BLaER1 (cell line): ENCODE measurements around the gene FHDC1.
A peak's percentile ranks its signal among the peaks of the same experiment; 100 is the strongest.

ENCODE experiments used
- H3K27ac ChIP-seq: shearing (Covaris generic); formaldehyde crosslinking; 2 replicates; pipeline ENCODE4 v1.8.1; 2022
- H3K27me3 ChIP-seq: shearing (Covaris generic); formaldehyde crosslinking; 2 replicates; pipeline ENCODE4 v1.8.1; 2022
- H3K36me3 ChIP-seq: shearing (Covaris generic); formaldehyde crosslinking; 2 replicates; pipeline ENCODE4 v1.8.1; 2022
- H3K4me1 ChIP-seq: shearing (Covaris generic); formaldehyde crosslinking; 2 replicates; pipeline ENCODE4 v1.8.1; 2022
- H3K4me2 ChIP-seq: shearing (Covaris generic); formaldehyde crosslinking; 2 replicates; pipeline ENCODE4 v1.8.1; 2022
- H3K4me3 ChIP-seq: shearing (Covaris generic); formaldehyde crosslinking; 2 replicates; pipeline ENCODE4 v1.8.1; 2022
- H3K9ac ChIP-seq: shearing (Covaris generic); formaldehyde crosslinking; 2 replicates; pipeline ENCODE4 v1.8.1; 2022
- H3K9me3 ChIP-seq: shearing (Covaris generic); formaldehyde crosslinking; 2 replicates; pipeline ENCODE4 v1.8.1; 2022
- H4K20me1 ChIP-seq: shearing (Covaris generic); formaldehyde crosslinking; 2 replicates; pipeline ENCODE4 v1.8.1; 2022
- Cebpa-rat ChIP-seq: shearing (Covaris generic); IDR thresholded peaks from 2 replicates; pipeline ENCODE4 v1.8.1; 2022

The FHDC1 gene

GRCh38 chr4:152929888-152930287, 6.2 kb upstream of the FHDC1 start:
- TF ChIP-seq Cebpa-rat = no peak
- peaks cover 5% of the 10 kb centered on the region; the same call in 1 of the 2 replicates for H3K9me3 ChIP-seq
- H3K27ac ChIP-seq = no peak overlapping the region
- H3K4me1 ChIP-seq = peaks cover 11% of the 10 kb centered on the region; the same call in 1 of the 2 replicates
- peaks cover 22% of the 10 kb centered on the region for H3K27me3 ChIP-seq
- 0 out of 2 replicates have a peak, but pooled peaks cover 5% of the 10 kb centered on the region for H4K20me1 ChIP-seq
- no peak overlapping the region for H3K4me2 ChIP-seq
- no peaks in the 10 kb centered on the region for H3K36me3 ChIP-seq
- no peak overlapping the region for H3K9ac ChIP-seq
- H3K4me3 ChIP-seq = no peak overlapping the region

- no peak overlapping the region for H3K27ac ChIP-seq
- no peak overlapping the region for H3K4me3 ChIP-seq
- no peaks in the 10 kb centered on the region for H3K36me3 ChIP-seq
- H3K4me2 ChIP-seq = no peak overlapping the region; the same call in 1 of the 2 replicates
- H3K4me1 ChIP-seq = peaks cover 27% of the 10 kb centered on the region
- peaks cover 74% of the 10 kb centered on the region for H3K27me3 ChIP-seq
- H3K9me3 ChIP-seq = peaks cover 5% of the 10 kb centered on the region; the same call in 1 of the 2 replicates
- H4K20me1 ChIP-seq = peaks cover 44% of the 10 kb centered on the region
- no peak overlapping the region for H3K9ac ChIP-seq
- TF ChIP-seq Cebpa-rat = no peak
These were observed 980 bp upstream of the FHDC1 start for GRCh38 chr4:152935143-152935542.

GRCh38 chr4:152936446-152937335, 568 bp downstream of the FHDC1 start:
- H3K27me3 ChIP-seq = peaks cover 78% of the 10 kb centered on the region
- H3K9me3 ChIP-seq = peaks cover 5% of the 10 kb centered on the region; the same call in 1 of the 2 replicates
- H3K4me1 ChIP-seq = peaks cover 27% of the 10 kb centered on the region
- no peak for TF ChIP-seq Cebpa-rat
- peak overlapping the region; percentile 67 for H3K4me3 ChIP-seq
- H4K20me1 ChIP-seq = peaks cover 44% of the 10 kb centered on the region
- no peak overlapping the region for H3K9ac ChIP-seq
- H3K36me3 ChIP-seq = no peaks in the 10 kb centered on the region
- peak overlapping the region; percentile 99 for H3K4me2 ChIP-seq
- no peak overlapping the region for H3K27ac ChIP-seq

GRCh38 chr4:152937336-152938236, 1.5 kb downstream of the FHDC1 start:
- Histone ChIP-seq H3K9ac (no peak overlapping the region), H3K4me1 (peaks cover 27% of the 10 kb centered on the region), H3K27ac (no peak overlapping the region), H3K9me3 (peaks cover 5% of the 10 kb centered on the region; the same call in 1 of the 2 replicates), H3K27me3 (peaks cover 78% of the 10 kb centered on the region), H3K4me2 (peak overlapping the region; percentile 99), H3K4me3 (peak overlapping the region; percentile 67), H4K20me1 (peaks cover 44% of the 10 kb centered on the region), H3K36me3 (no peaks in the 10 kb centered on the region)
- TF ChIP-seq Cebpa-rat = no peak

- TF ChIP-seq Cebpa-rat = no peak
- Histone ChIP-seq H3K9me3 (peaks cover 5% of the 10 kb centered on the region; the same call in 1 of the 2 replicates), H3K9ac (no peak overlapping the region), H3K36me3 (no peaks in the 10 kb centered on the region), H3K4me3 (peak overlapping the region; percentile 67), H3K4me2 (peak overlapping the region; percentile 99), H3K4me1 (peaks cover 27% of the 10 kb centered on the region), H4K20me1 (peaks cover 44% of the 10 kb centered on the region), H3K27ac (no peak overlapping the region), H3K27me3 (peaks cover 71% of the 10 kb centered on the region)
These were observed 2.3 kb downstream of the FHDC1 start for GRCh38 chr4:152938237-152938947.

GRCh38 chr4:152939621-152940020, 3.5 kb downstream of the FHDC1 start:
- Histone ChIP-seq H3K27me3 (peaks cover 58% of the 10 kb centered on the region), H3K9ac (no peak overlapping the region), H3K27ac (no peak overlapping the region), H4K20me1 (peaks cover 42% of the 10 kb centered on the region), H3K9me3 (peaks cover 2% of the 10 kb centered on the region; the same call in 1 of the 2 replicates), H3K4me1 (peaks cover 27% of the 10 kb centered on the region), H3K4me2 (no peak overlapping the region), H3K4me3 (no peak overlapping the region), H3K36me3 (no peaks in the 10 kb centered on the region)
- no peak for TF ChIP-seq Cebpa-rat

GRCh38 chr4:152940461-152940860, 4.3 kb downstream of the FHDC1 start:
- Histone ChIP-seq H3K9me3 (no peaks in the 10 kb centered on the region), H3K36me3 (no peaks in the 10 kb centered on the region), H3K27me3 (peaks cover 50% of the 10 kb centered on the region), H3K9ac (no peak overlapping the region), H4K20me1 (peaks cover 33% of the 10 kb centered on the region), H3K4me3 (no peak overlapping the region), H3K4me2 (no peak overlapping the region), H3K4me1 (peaks cover 26% of the 10 kb centered on the region), H3K27ac (no peak overlapping the region)
- TF ChIP-seq Cebpa-rat = no peak

- H3K27me3 ChIP-seq = peaks cover 40% of the 10 kb centered on the region
- H3K4me2 ChIP-seq = no peak overlapping the region
- H3K4me3 ChIP-seq = no peak overlapping the region
- H3K9me3 ChIP-seq = no peaks in the 10 kb centered on the region
- no peak overlapping the region for H3K27ac ChIP-seq
- H3K4me1 ChIP-seq = peaks cover 16% of the 10 kb centered on the region
- no peak for TF ChIP-seq Cebpa-rat
- no peaks in the 10 kb centered on the region for H3K36me3 ChIP-seq
- H3K9ac ChIP-seq = no peak overlapping the region
- peaks cover 24% of the 10 kb centered on the region for H4K20me1 ChIP-seq
These were observed 5.3 kb downstream of the FHDC1 start for GRCh38 chr4:152941411-152941810.

GRCh38 chr4:152942346-152942745, 6.2 kb downstream of the FHDC1 start:
- no peaks in the 10 kb centered on the region for H3K9me3 ChIP-seq
- no peaks in the 10 kb centered on the region for H3K36me3 ChIP-seq
- H3K4me1 ChIP-seq = peaks cover 7% of the 10 kb centered on the region
- H4K20me1 ChIP-seq = peaks cover 14% of the 10 kb centered on the region
- peaks cover 31% of the 10 kb centered on the region for H3K27me3 ChIP-seq
- no peak for TF ChIP-seq Cebpa-rat
- no peak overlapping the region for H3K4me2 ChIP-seq
- no peak overlapping the region for H3K4me3 ChIP-seq
- H3K9ac ChIP-seq = no peak overlapping the region
- H3K27ac ChIP-seq = no peak overlapping the region
